Muscle layer of duodenum (tissue), 2 donors: Measurements from ENCODE around the gene FREM1.

Experiments
- H3K27ac ChIP-seq: one replicate; pipeline ENCODE4 v1.7.0; 2013; ENCODE audit warnings: mild to moderate bottlenecking, low read length
- H3K27me3 ChIP-seq: one replicate; pipeline ENCODE4 v1.7.0; 2013; ENCODE audit warnings: low read depth, mild to moderate bottlenecking, control low read depth, low read length
- H3K36me3 ChIP-seq, 2 donors: one replicate each; pipeline ENCODE4 v1.7.0; 2013; ENCODE audit warnings: low read length in 2 of 2, control low read depth in 1 of 2, mild to moderate bottlenecking in 1 of 2; ENCODE audit not compliant: insufficient read depth in 2 of 2, control insufficient read depth in 1 of 2
- H3K4me1 ChIP-seq, 2 donors: one replicate each; pipeline ENCODE4 v1.7.0; 2013; ENCODE audit warnings: low read length in 2 of 2, mild to moderate bottlenecking in 2 of 2, control low read depth in 1 of 2, moderate library complexity in 1 of 2; ENCODE audit not compliant: insufficient read depth in 2 of 2, control insufficient read depth in 1 of 2
- H3K4me3 ChIP-seq, 2 donors: one replicate each; pipeline ENCODE4 v1.7.0; 2013; ENCODE audit warnings: low read length in 2 of 2, low read depth in 1 of 2, mild to moderate bottlenecking in 1 of 2
- H3K9me3 ChIP-seq, 2 donors: one replicate each; pipeline ENCODE4 v1.7.0; 2013; ENCODE audit warnings: low read length in 2 of 2, control low read depth in 1 of 2, mild to moderate bottlenecking in 1 of 2; ENCODE audit not compliant: control insufficient read depth in 1 of 2
- donor health status: healthy.

Gene FREM1

GRCh38 chr9:14868772-14869583, 41.2 kb downstream of the FREM1 start:
- Histone ChIP-seq H3K9me3 (peaks cover 0 to 2% of the 10 kb centered on the region in 2 donors), H3K4me3 (no peak overlapping the region), H3K36me3 (no peaks in the 10 kb centered on the region), H3K27ac (no peak overlapping the region), H3K27me3 (no peaks in the 10 kb centered on the region), H3K4me1 (no peaks in the 10 kb centered on the region)

GRCh38 chr9:14868418-14868771, 41.8 kb downstream of the FREM1 start:
- Histone ChIP-seq H3K36me3 (no peaks in the 10 kb centered on the region), H3K4me1 (no peaks in the 10 kb centered on the region), H3K4me3 (no peak overlapping the region), H3K27ac (no peak overlapping the region), H3K9me3 (peaks cover 0 to 2% of the 10 kb centered on the region in 2 donors), H3K27me3 (no peaks in the 10 kb centered on the region)

- Histone ChIP-seq H3K4me3 (no peak overlapping the region), H3K27ac (no peak overlapping the region), H3K9me3 (no peaks in the 10 kb centered on the region), H3K4me1 (no peaks in the 10 kb centered on the region), H3K36me3 (no peaks in the 10 kb centered on the region), H3K27me3 (no peaks in the 10 kb centered on the region)
These were observed 44.0 kb downstream of the FREM1 start for GRCh38 chr9:14866200-14866749.

DNA sequence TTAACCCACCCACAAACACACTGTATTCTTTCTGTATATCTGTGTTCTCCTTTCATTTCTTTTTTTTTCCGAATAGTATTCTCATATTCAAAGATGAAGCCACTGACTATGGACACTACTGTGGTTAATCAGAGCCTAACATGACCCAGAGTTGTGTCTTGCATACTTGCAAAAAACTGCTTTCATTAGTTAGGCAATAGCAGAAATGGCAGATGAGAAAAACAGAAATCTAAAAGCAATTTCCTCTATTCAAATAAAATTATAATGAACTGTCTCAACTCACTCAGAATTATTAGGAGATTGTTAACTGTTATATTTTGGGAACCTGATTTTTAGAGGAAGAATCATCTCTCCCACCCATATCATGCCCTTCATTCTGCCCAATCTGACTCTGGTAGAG, 45.9 kb downstream of the FREM1 start:
- no peaks in the 10 kb centered on the region for H3K9me3 ChIP-seq
- H3K27ac ChIP-seq = no peak overlapping the region
- no peak overlapping the region for H3K4me3 ChIP-seq
- H3K4me1 ChIP-seq = no peaks in the 10 kb centered on the region
- no peaks in the 10 kb centered on the region for H3K27me3 ChIP-seq
- no peaks in the 10 kb centered on the region for H3K36me3 ChIP-seq

DNA sequence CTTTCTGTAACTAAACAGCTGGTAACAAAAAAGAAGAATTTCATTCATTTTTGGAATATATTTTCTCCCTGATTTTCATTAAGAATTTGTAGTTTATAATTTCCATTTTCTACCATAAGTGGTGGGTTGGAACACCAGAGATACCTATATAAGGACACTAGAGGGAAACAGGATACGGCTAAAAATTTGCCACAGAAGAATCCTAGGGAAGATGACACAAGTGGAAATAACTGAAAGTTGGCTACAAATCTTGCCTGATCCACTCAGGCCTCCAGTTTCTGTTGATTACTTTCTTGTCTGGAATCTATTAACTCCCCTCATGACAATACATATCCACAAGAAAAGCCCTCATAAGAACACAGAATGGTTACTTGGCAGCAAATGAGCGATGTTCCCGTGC, 46.8 kb downstream of the FREM1 start:
- no peaks in the 10 kb centered on the region for H3K9me3 ChIP-seq
- H3K36me3 ChIP-seq = no peaks in the 10 kb centered on the region
- no peaks in the 10 kb centered on the region for H3K4me1 ChIP-seq
- H3K4me3 ChIP-seq = no peak overlapping the region
- H3K27me3 ChIP-seq = no peaks in the 10 kb centered on the region
- H3K27ac ChIP-seq = no peak overlapping the region

GRCh38 chr9:14857449-14858305, 52.6 kb downstream of the FREM1 start:
- Histone ChIP-seq H3K4me1 (no peaks in the 10 kb centered on the region), H3K27me3 (no peaks in the 10 kb centered on the region), H3K27ac (no peak overlapping the region), H3K4me3 (no peak overlapping the region), H3K36me3 (no peaks in the 10 kb centered on the region), H3K9me3 (no peaks in the 10 kb centered on the region)

GRCh38 chr9:14849851-14850250, 60.4 kb downstream of the FREM1 start:
- Histone ChIP-seq H3K27ac (no peak overlapping the region), H3K9me3 (no peaks in the 10 kb centered on the region), H3K27me3 (no peaks in the 10 kb centered on the region), H3K4me1 (no peaks in the 10 kb centered on the region), H3K4me3 (no peak overlapping the region), H3K36me3 (peaks cover 0 to 3% of the 10 kb centered on the region in 2 donors)

GRCh38 chr9:14849296-14849695, 60.9 kb downstream of the FREM1 start:
- no peak overlapping the region for H3K27ac ChIP-seq
- peaks cover 0 to 3% of the 10 kb centered on the region in 2 donors for H3K36me3 ChIP-seq
- H3K4me3 ChIP-seq = no peak overlapping the region
- no peaks in the 10 kb centered on the region for H3K9me3 ChIP-seq
- H3K27me3 ChIP-seq = no peaks in the 10 kb centered on the region
- H3K4me1 ChIP-seq = no peaks in the 10 kb centered on the region

DNA sequence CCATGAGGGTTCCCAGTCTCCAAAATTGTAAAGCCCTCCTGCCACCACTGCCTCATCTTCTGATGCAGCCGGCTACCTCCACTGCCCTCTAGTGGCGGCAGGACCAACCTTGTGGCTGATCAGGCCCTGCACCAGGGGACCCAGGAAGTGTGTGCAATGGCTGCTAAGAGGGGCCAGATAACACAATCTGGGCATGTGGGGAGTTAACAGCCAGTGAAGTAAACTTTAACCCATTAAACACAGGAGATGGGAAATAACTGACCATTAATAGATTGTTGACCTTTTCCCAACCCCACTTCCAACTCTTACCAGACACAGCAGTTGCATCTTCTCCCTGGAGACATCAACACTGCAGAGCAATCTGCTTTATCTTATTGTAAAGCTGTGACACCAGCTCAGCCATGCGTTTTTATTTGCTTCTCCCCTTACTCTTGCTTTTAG, 63.3 kb downstream of the FREM1 start:
- no peaks in the 10 kb centered on the region for H3K4me1 ChIP-seq
- H3K4me3 ChIP-seq = no peak overlapping the region
- peaks cover 0 to 3% of the 10 kb centered on the region in 2 donors for H3K36me3 ChIP-seq
- H3K27me3 ChIP-seq = no peaks in the 10 kb centered on the region
- no peaks in the 10 kb centered on the region for H3K9me3 ChIP-seq
- no peak overlapping the region for H3K27ac ChIP-seq

DNA sequence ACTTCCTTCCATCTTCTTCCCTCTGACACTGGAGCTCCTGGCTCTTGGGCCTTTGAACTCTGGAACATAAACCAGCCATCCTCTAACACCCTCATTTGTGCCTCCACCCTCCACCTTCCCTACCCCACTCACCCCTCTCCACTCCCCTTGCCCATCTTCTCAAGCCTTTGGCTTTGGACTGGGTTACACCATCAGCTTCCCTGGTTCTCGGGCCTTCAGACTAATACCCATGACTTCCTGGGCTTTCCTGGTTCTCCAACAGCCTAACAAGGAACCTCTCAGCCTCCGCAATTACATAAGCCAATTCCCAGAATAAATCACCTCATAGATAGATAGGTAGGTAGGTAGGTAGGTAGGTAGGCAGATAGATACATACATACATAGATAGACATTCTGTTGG, 67.1 kb downstream of the FREM1 start:
- Histone ChIP-seq H3K27ac (no peak overlapping the region), H3K27me3 (no peaks in the 10 kb centered on the region), H3K4me3 (no peak overlapping the region), H3K9me3 (no peaks in the 10 kb centered on the region), H3K4me1 (no peaks in the 10 kb centered on the region), H3K36me3 (no peaks in the 10 kb centered on the region)

DNA sequence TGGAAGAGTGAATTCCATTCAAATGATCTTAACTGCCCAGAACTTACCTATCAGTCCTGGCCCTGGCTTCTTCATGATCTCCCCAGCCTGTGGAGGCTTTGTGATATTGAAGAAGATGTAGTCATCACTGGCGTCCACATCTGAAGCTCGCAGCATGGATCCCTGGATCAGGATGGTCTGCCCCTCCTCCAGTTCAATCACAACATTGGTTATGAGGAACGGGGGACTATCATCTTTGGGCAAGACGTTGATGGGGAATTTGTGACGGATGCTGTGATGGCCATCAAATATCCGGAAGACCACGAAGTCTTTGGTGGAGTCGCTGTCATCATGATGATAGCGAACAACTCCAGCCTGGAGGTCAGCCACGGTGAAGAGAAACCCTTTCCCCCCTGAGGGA, 68.0 kb downstream of the FREM1 start:
- Histone ChIP-seq H3K9me3 (no peaks in the 10 kb centered on the region), H3K36me3 (no peaks in the 10 kb centered on the region), H3K27me3 (no peaks in the 10 kb centered on the region), H3K4me1 (no peaks in the 10 kb centered on the region), H3K27ac (no peak overlapping the region), H3K4me3 (no peak overlapping the region)
